K562 (cell line): ENCODE results near the gene RNASEH1. TPM values are rescaled to one million over a fixed set of nuclear protein-coding genes. Genes with fewer than 3 reads are reported as not detected.

Experiments used
- ARID1B ChIP-seq: fragments of 450-650 bp; IDR thresholded peaks from 2 replicates; pipeline ENCODE4 v1.6.1; 2016; ENCODE audit warnings: antibody characterized with exemption, mild to moderate bottlenecking, inconsistent platforms
- E2F4 ChIP-seq: sonication (generic); formaldehyde crosslinking; IDR thresholded peaks from 2 replicates; pipeline ENCODE4 v1.8.0; 2022; ENCODE audit warnings: mild to moderate bottlenecking, low read depth, missing genetic modification reagents
- ETV1 ChIP-seq: fragments of 450-650 bp; conservative IDR thresholded peaks from 2 replicates; pipeline ENCODE4 v1.6.1; 2016; ENCODE audit warnings: missing genetic modification characterization, control low read depth, low read depth, missing compliant biosample characterization
- HDAC2 ChIP-seq: fragments of 450-650 bp; IDR thresholded peaks from 2 replicates; pipeline ENCODE4 v1.6.1; 2016; ENCODE audit warnings: mild to moderate bottlenecking
- HDGF ChIP-seq: fragments of 450-650 bp; IDR thresholded peaks from 2 replicates; pipeline ENCODE4 v1.6.1; 2016
- MCM3 ChIP-seq: fragments of 450-650 bp; IDR thresholded peaks from 2 replicates; pipeline ENCODE4 v1.6.1; 2016
- NR4A1 ChIP-seq, 2 experiments: fragments of 250-450 bp in 1 of 2; fragments of 450-650 bp in 1 of 2; sonication (Bioruptor Pico) in 1 of 2; IDR thresholded peaks; 2 replicates each; pipeline versions ENCODE4 v1.4.0 to v1.6.1; 2016 to 2020; ENCODE audit warnings: mild to moderate bottlenecking in 2 of 2, missing compliant biosample characterization in 1 of 2, missing genetic modification characterization in 1 of 2, moderate library complexity in 1 of 2
- SP2 ChIP-seq: IDR thresholded peaks from 2 replicates; pipeline ENCODE4 v1.6.1; 2011; ENCODE audit warnings: mild to moderate bottlenecking, low read depth, low read length, moderate library complexity; ENCODE audit not compliant: poor library complexity, severe bottlenecking; ENCODE audit errors: extremely low read depth
- SRSF9 ChIP-seq: fragments of 200-400 bp; formaldehyde crosslinking; IDR thresholded peaks from 2 replicates; pipeline ENCODE4 v1.6.1; 2017; ENCODE audit warnings: low read depth, low read length, borderline replicate concordance
- TOE1 ChIP-seq, 2 experiments: fragments of 450-650 bp in 1 of 2; sonication (generic) in 1 of 2; formaldehyde crosslinking in 1 of 2; IDR thresholded peaks; 2 replicates each; pipeline versions ENCODE4 v1.7.1 to v1.8.0; 2016 to 2022; ENCODE audit warnings: borderline replicate concordance in 2 of 2, mild to moderate bottlenecking in 2 of 2, antibody characterized with exemption in 1 of 2, inconsistent platforms in 1 of 2, low read depth in 1 of 2, missing genetic modification reagents in 1 of 2, moderate library complexity in 1 of 2
- ZBTB9 ChIP-seq: fragments of 450-650 bp; formaldehyde crosslinking; IDR thresholded peaks from 2 replicates; pipeline ENCODE4 v1.4.0; 2020; ENCODE audit warnings: mild to moderate bottlenecking, moderate library complexity
- ZNF398 ChIP-seq: fragments of 250-450 bp; sonication (Bioruptor Pico); IDR thresholded peaks from 2 replicates; pipeline ENCODE4 v1.8.0; 2021; ENCODE audit warnings: moderate library complexity, mild to moderate bottlenecking, inconsistent platforms
- ZNF592 ChIP-seq: fragments of 450-650 bp; IDR thresholded peaks from 2 replicates; pipeline ENCODE4 v1.6.1; 2017; ENCODE audit warnings: antibody characterized with exemption, mild to moderate bottlenecking
- polyA plus RNA-seq, 8 experiments: library from polyadenylated mRNA; depleted of rRNA in 4 of 8; stranded (reverse) in 5 of 8; unstranded in 3 of 8; fragments of >200 nt; fragmentation: Nextera tagmentation in 2 of 8; fragmentation: Illumina TruSeq in 1 of 8; extraction: Ambion mirVana in 2 of 8; extraction: Trizol in 1 of 8; gene quantifications; 2 replicates each; pipeline versions ENCODE4 v1.2.1 to v1.2.3, GENCODE V29; 2011 to 2014; ENCODE audit warnings: inconsistent platforms in 1 of 8, missing spikeins in 1 of 8
- total RNA-seq, 7 experiments: library from RNA; depleted of rRNA in 6 of 7; stranded (reverse); fragments of >200 nt in 6 of 7; fragmentation: Illumina TruSeq in 2 of 7; extraction: Trizol in 2 of 7; gene quantifications; 2 replicates each; pipeline versions ENCODE4 v1.2.1 to v1.2.3, GENCODE V29; 2011 to 2021; ENCODE audit warnings: low replicate concordance in 1 of 7

RNASEH1 gene
- total and polyA plus RNA-seq, 9 of the 15 experiments (the other 6 are each of a cell fraction or from before 2014, with no cell fraction given), result 25.7 to 47.5 (median 42.8) TPM

- TF ChIP-seq E2F4 (CRISPR knock-in tag) (no peak), ARID1B (peak; percentile 63), SP2 (no peak), HDAC2 (0 out of 2 replicates have a peak, but pooled peaks have one; percentile 24), SRSF9 (no peak), ZBTB9 (CRISPR knock-in tag) (no peak), MCM3 (no peak), ZNF398 (CRISPR knock-in tag) (no peak), ETV1 (tag) (peak; percentile 76), HDGF (no peak), TOE1 (IDR thresholded peaks at IDR 0.05; ENCODE audit: borderline replicate concordance) (no peak), TOE1 (CRISPR knock-in tag; IDR thresholded peaks at IDR 0.05; ENCODE audit: borderline replicate concordance, low read depth) (no peak), NR4A1 (CRISPR knock-in tag; IDR thresholded peaks at IDR 0.05) (no peak), NR4A1 (tag; IDR thresholded peaks at IDR 0.05) (no peak), ZNF592 (0 out of 2 replicates have a peak, but pooled peaks have one; percentile 22)
These were observed 36.6 kb upstream of the RNASEH1 start, which contains the start of gene COLEC11 (continued) for GRCh38 chr2:3594493-3595281.
